IMR-90 (cell line): Measurements from ENCODE around the gene DMRT2. TPM values are rescaled to one million over a fixed set of nuclear protein-coding genes. Genes with fewer than 3 reads are reported as not detected.

ENCODE experiments used
- ATAC-seq: fragments of 200-7000 bp; cut with Tn5 transposase; 2 replicates; pipeline ENCODE4 v1.9.1; 2020; ENCODE audit warnings: low read depth, mild to moderate bottlenecking, moderate library complexity
- BruUV-seq: library from RNA; stranded (reverse); fragments of 400-500 nt; replicated peaks from 2 replicates; lab custom pipeline; 2021; lab: Mats Ljungman, UMichigan
- CTCF ChIA-PET: fragments of 300-600 bp; formaldehyde crosslinking; extraction: SDS; loops from one replicate; lab custom pipeline; 2021; ENCODE audit warnings: antibody characterized with exemption; lab: Yijun Ruan, JAX
- POLR2A ChIA-PET: fragments of 300-600 bp; sonication (Branson Sonifier 250); formaldehyde crosslinking; loops from one replicate; lab custom pipeline; 2022; ENCODE audit warnings: antibody characterized with exemption; ENCODE audit not compliant: unreplicated experiment; lab: Charles Lee
- DNase-seq: peaks from one replicate; pipeline ENCODE4 v3.0.0; 2013
- H2AFZ ChIP-seq: replicated peaks from 2 replicates; pipeline ENCODE3; 2013; ENCODE audit warnings: low read length, mild to moderate bottlenecking; ENCODE audit not compliant: poor library complexity
- H2AK5ac ChIP-seq: 2 replicates; pipeline ENCODE4 v1.6.1; 2013; ENCODE audit warnings: low read depth, low read length, inconsistent platforms
- H2AK9ac ChIP-seq: replicated peaks from 2 replicates; pipeline ENCODE3; 2013; ENCODE audit warnings: mild to moderate bottlenecking, low read depth, low read length, moderate library complexity; ENCODE audit not compliant: poor library complexity
- H2BK120ac ChIP-seq: 2 replicates; pipeline ENCODE4 v1.6.1; 2013; ENCODE audit warnings: low read depth, low read length, inconsistent platforms
- H2BK15ac ChIP-seq: 3 replicates; pipeline ENCODE4 v1.6.1; 2013; ENCODE audit warnings: low read depth, low read length, inconsistent platforms
- H2BK20ac ChIP-seq: 2 replicates; pipeline ENCODE4 v1.6.1; 2013; ENCODE audit warnings: low read depth, mild to moderate bottlenecking, inconsistent platforms, low read length, moderate library complexity
- H2BK5ac ChIP-seq: 2 replicates; pipeline ENCODE4 v1.6.1; 2013; ENCODE audit warnings: mild to moderate bottlenecking, low read depth, low read length, inconsistent platforms; ENCODE audit not compliant: poor library complexity, severe bottlenecking
- H3K14ac ChIP-seq: replicated peaks from 2 replicates; pipeline ENCODE4 v1.6.1; 2013; ENCODE audit warnings: low read depth, low read length, inconsistent platforms
- H3K18ac ChIP-seq: 2 replicates; pipeline ENCODE4 v1.6.1; 2013; ENCODE audit warnings: low read depth, low read length, control low read depth
- H3K23ac ChIP-seq: 2 replicates; pipeline ENCODE4 v1.6.1; 2013; ENCODE audit warnings: low read depth, low read length, inconsistent platforms
- H3K27ac ChIP-seq: 2 replicates; pipeline ENCODE4 v1.5.1; 2013; ENCODE audit warnings: mild to moderate bottlenecking, control low read depth, low read length; ENCODE audit not compliant: insufficient read depth
- H3K27me3 ChIP-seq: 2 replicates; pipeline ENCODE4 v1.6.1; 2013; ENCODE audit warnings: low read length; ENCODE audit not compliant: control insufficient read depth, insufficient read depth
- H3K36me3 ChIP-seq: 2 replicates; pipeline ENCODE4 v1.6.1; 2013; ENCODE audit warnings: low read length, mixed read lengths; ENCODE audit not compliant: control insufficient read depth, insufficient read depth
- H3K4ac ChIP-seq: 2 replicates; pipeline ENCODE4 v1.6.1; 2013; ENCODE audit warnings: low read depth, low read length, inconsistent platforms
- H3K4me1 ChIP-seq: 2 replicates; pipeline ENCODE4 v1.6.1; 2013; ENCODE audit warnings: low read length, mixed read lengths; ENCODE audit not compliant: control insufficient read depth, insufficient read depth
- H3K4me2 ChIP-seq: 2 replicates; pipeline ENCODE4 v1.6.1; 2013; ENCODE audit warnings: low read depth, mild to moderate bottlenecking, control low read depth, low read length, moderate library complexity
- H3K4me3 ChIP-seq: 2 replicates; pipeline ENCODE4 v1.5.1; 2013; ENCODE audit warnings: low read depth, mild to moderate bottlenecking, control low read depth, low read length, moderate library complexity; ENCODE audit not compliant: insufficient read depth
- H3K56ac ChIP-seq: 2 replicates; pipeline ENCODE4 v1.6.1; 2013; ENCODE audit warnings: low read length, inconsistent platforms; ENCODE audit not compliant: insufficient read depth; ENCODE audit errors: extremely low read depth
- H3K79me1 ChIP-seq, 2 experiments: 2 replicates each; pipeline ENCODE4 v1.6.1; 2013; ENCODE audit warnings: low read length in 2 of 2, inconsistent platforms in 1 of 2, low read depth in 1 of 2
- H3K9ac ChIP-seq: 2 replicates; pipeline ENCODE4 v1.6.1; 2013; ENCODE audit warnings: low read depth, low read length, control low read depth
- H3K9me1 ChIP-seq: 2 replicates; pipeline ENCODE4 v1.6.1; 2013; ENCODE audit warnings: low read length, inconsistent platforms; ENCODE audit not compliant: insufficient read depth
- H3K9me3 ChIP-seq: 2 replicates; pipeline ENCODE4 v1.6.1; 2013; ENCODE audit warnings: low read length; ENCODE audit not compliant: control insufficient read depth, insufficient read depth
- H4K20me1 ChIP-seq: 2 replicates; pipeline ENCODE4 v1.6.1; 2013; ENCODE audit warnings: low read length, inconsistent platforms; ENCODE audit not compliant: insufficient read depth
- H4K5ac ChIP-seq: 2 replicates; pipeline ENCODE4 v1.6.1; 2013; ENCODE audit warnings: mild to moderate bottlenecking, low read depth, low read length, control low read depth
- H4K8ac ChIP-seq, 2 experiments: 2 replicates each; pipeline ENCODE4 v1.6.1; 2013; ENCODE audit warnings: low read depth in 2 of 2, low read length in 2 of 2, control low read depth in 1 of 2, inconsistent platforms in 1 of 2
- H4K91ac ChIP-seq: 2 replicates; pipeline ENCODE4 v1.6.1; 2013; ENCODE audit warnings: low read depth, low read length, inconsistent platforms; ENCODE audit not compliant: insufficient read depth
- CHD1 ChIP-seq: IDR thresholded peaks from 2 replicates; pipeline ENCODE4 v1.6.1; 2012; ENCODE audit warnings: low read depth, low read length, improper control_type of control experiment
- WGBS, 2 experiments: methylation state at CpG; one replicate each; pipeline versions ENCODE4 v1.1.5 to v1.1.7; 2013; ENCODE audit warnings: missing lambda C conversion rate in 2 of 2; ENCODE audit not compliant: insufficient read length in 1 of 2; ENCODE audit errors: extremely low coverage in 2 of 2; 5-methylcytosine and 5-hydroxymethylcytosine counted together
- dilution Hi-C: fragments of 300-500 bp; cut with HindIII; formaldehyde crosslinking; loops from one replicate; pipeline ENCODE4 v1.14.3; 2018; ENCODE audit warnings: low sequenced_read_pairs; ENCODE audit not compliant: unreplicated experiment
- in situ Hi-C: fragments of 300-500 bp; cut with MboI; formaldehyde crosslinking; loops from 3 replicates; pipeline ENCODE4 v1.14.3; 2019; ENCODE audit warnings: low sequenced_read_pairs, inconsistent platforms, mixed read lengths
- intact Hi-C: fragments of 100-400 bp; cut with micrococcal nuclease; formaldehyde crosslinking; loops from 2 replicates; pipeline ENCODE4 v1.10.0; 2022
- polyA plus RNA-seq, 3 experiments: library from polyadenylated mRNA; depleted of rRNA; stranded (reverse); fragments of >200 nt; gene quantifications; 2 replicates each; pipeline ENCODE4 v1.2.3, GENCODE V29; 2012; ENCODE audit warnings: low replicate concordance in 1 of 3
- total RNA-seq: library from RNA; depleted of rRNA; stranded (reverse); fragments of >200 nt; gene quantifications from 2 replicates; pipeline ENCODE4 v1.2.3, GENCODE V29; 2012

The DMRT2 gene
- total and polyA plus RNA-seq, 2 of the 4 experiments (the other 2 are of a cell fraction) = not detected

GRCh38 chr9:1028501-1029190 lies 21.5 kb upstream of the DMRT2 start:
- Histone ChIP-seq H3K23ac (no peak overlapping the region), H4K5ac (no peak overlapping the region), H3K4me1 (no peaks in the 10 kb centered on the region), H4K20me1 (no peaks in the 10 kb centered on the region), H2BK5ac (no peak overlapping the region), H3K79me1 (no peaks in the 10 kb centered on the region), H3K27ac (no peak overlapping the region), H3K4ac (no peak overlapping the region), H2BK15ac (no peak overlapping the region), H3K4me3 (no peak overlapping the region), H2AK5ac (no peak overlapping the region), H3K9me1 (no peaks in the 10 kb centered on the region), H3K27me3 (no peaks in the 10 kb centered on the region), H4K91ac (no peak overlapping the region), H3K4me2 (no peak overlapping the region), H3K9ac (no peak overlapping the region), H2BK120ac (no peak overlapping the region), H3K56ac (no peak overlapping the region), H3K9me3 (no peaks in the 10 kb centered on the region), H3K18ac (no peak overlapping the region), H2BK20ac (no peak overlapping the region), H2AK9ac (no peak overlapping the region), H2AFZ (no peak overlapping the region), H4K8ac (no peak overlapping the region), H3K36me3 (no peaks in the 10 kb centered on the region), H3K14ac (no peak overlapping the region)
- ChIA-PET POLR2A (no interaction called here), CTCF (interaction anchor here (0.6 to 0.7 kb wide), 2 partner anchors 19 to 128 kb away, joined by 3 read pairs; no protein-coding TSS in a partner anchor)
- 33% methylated on average over 1 of the region's 8 CpGs; no CpG with 5 or more reads in 1 of the 2 experiments for WGBS, 2 experiments
- dilution Hi-C loops = no loop called here
- in situ Hi-C loops = no loop called here
- DNase-seq (no peak), ATAC-seq (no peak)
- BruUV-seq = no TSS peak
- TF ChIP-seq CHD1 = no peak
- intact Hi-C loops = no loop called here
